Measurements from ENCODE around the gene ODAM. TPM values are rescaled to one million over a fixed set of nuclear protein-coding genes. Genes with fewer than 3 reads are reported as not detected.
"Not testable (repeated sequence)": the region's sequence is repeated elsewhere in the genome, so short reads cannot be mapped to it uniquely, and the experiment has no call there.

ODAM gene
- total RNA-seq, 1 experiment from 2014 or later = not detected

- CTCF ChIA-PET = no interaction called here
- DNase-seq (ENCODE audit: low read depth, low spot score) (no peak), ATAC-seq (no peak)
- Histone ChIP-seq H3K36me3 (ENCODE audit: control insufficient read depth, insufficient read depth, low read length) (no peaks in the 10 kb centered on the region; the same call in 1 of the 2 replicates), H3K4me3 (ENCODE audit: low read depth in 2 of 2, low read length in 2 of 2) (no peak overlapping the region), H3K4me1 (ENCODE audit: control insufficient read depth, insufficient read depth, low read length) (no peaks in the 10 kb centered on the region), H3K9me3 (ENCODE audit: control insufficient read depth, insufficient read depth, low read depth, low read length) (no peaks in the 10 kb centered on the region), H3K27me3 (ENCODE audit: control insufficient read depth, insufficient read depth, low read length) (no peaks in the 10 kb centered on the region), H3K27ac (ENCODE audit: low read length) (no peak overlapping the region)
- TF ChIP-seq REST (IDR thresholded peaks at IDR 0.05; ENCODE audit: insufficient read depth in 1 of 2, low read depth in 2 of 2, low read length in 1 of 2) (no peak), TCF7L2 (IDR thresholded peaks at IDR 0.05; ENCODE audit: low read depth, low read length) (no peak), SIN3A (IDR thresholded peaks at IDR 0.05; ENCODE audit: borderline replicate concordance, insufficient read depth, low read depth, low read length) (no peak), CTCF (IDR thresholded peaks at IDR 0.05) (no peak), POLR2AphosphoS5 (IDR thresholded peaks at IDR 0.05; ENCODE audit: low read depth, low read length) (no peak)
- intact Hi-C loops (cut with micrococcal nuclease; ENCODE audit: unreplicated experiment) = no loop called here
- in situ Hi-C loops (cut with HindIII; ENCODE audit: low pct_unique_long_range_greater_than_20kb, low sequenced_read_pairs) = no loop called here
- BruUV-seq (replicated peaks) = no TSS peak
- POLR2A ChIA-PET = no interaction called here
These were observed 2.3 kb downstream of the ODAM start for GRCh38 chr4:70197842-70198241.

GRCh38 chr4:70203601-70204000, 8.1 kb downstream of the ODAM start:
- DNase-seq (ENCODE audit: low read depth, low spot score) (no peak), ATAC-seq (no peak)
- ChIA-PET CTCF (no interaction called here), POLR2A (no interaction called here)
- in situ Hi-C loops (cut with HindIII; ENCODE audit: low pct_unique_long_range_greater_than_20kb, low sequenced_read_pairs) = no loop called here
- Histone ChIP-seq H3K36me3 (ENCODE audit: control insufficient read depth, insufficient read depth, low read length) (no peaks in the 10 kb centered on the region), H3K9me3 (ENCODE audit: control insufficient read depth, insufficient read depth, low read depth, low read length) (no peaks in the 10 kb centered on the region), H3K27me3 (ENCODE audit: control insufficient read depth, insufficient read depth, low read length) (no peaks in the 10 kb centered on the region), H3K4me3 (ENCODE audit: low read depth in 2 of 2, low read length in 2 of 2) (no peak overlapping the region), H3K27ac (ENCODE audit: low read length) (no peak overlapping the region), H3K4me1 (ENCODE audit: control insufficient read depth, insufficient read depth, low read length) (no peaks in the 10 kb centered on the region)
- no TSS peak for BruUV-seq (replicated peaks)
- intact Hi-C loops (cut with micrococcal nuclease; ENCODE audit: unreplicated experiment) = no loop called here
- TF ChIP-seq CTCF (IDR thresholded peaks at IDR 0.05) = no peak
- TF ChIP-seq POLR2AphosphoS5 (IDR thresholded peaks at IDR 0.05; ENCODE audit: low read depth, low read length) = no peak
- no peak for TF ChIP-seq TCF7L2 (IDR thresholded peaks at IDR 0.05; ENCODE audit: low read depth, low read length)
- TF ChIP-seq REST (IDR thresholded peaks at IDR 0.05; ENCODE audit: insufficient read depth in 1 of 2, low read depth in 2 of 2, low read length in 1 of 2) = no peak
- no peak for TF ChIP-seq SIN3A (IDR thresholded peaks at IDR 0.05; ENCODE audit: borderline replicate concordance, insufficient read depth, low read depth, low read length)

- in situ Hi-C loops (cut with HindIII; ENCODE audit: low pct_unique_long_range_greater_than_20kb, low sequenced_read_pairs); BruUV-seq (replicated peaks); POLR2A ChIA-PET: not testable (repeated sequence)
These were observed 17.2 kb downstream of the ODAM start for GRCh38 chr4:70212752-70213151.

GRCh38 chr4:70216109-70216508, 20.6 kb downstream of the ODAM start:
- in situ Hi-C loops (cut with HindIII; ENCODE audit: low pct_unique_long_range_greater_than_20kb, low sequenced_read_pairs); H3K4me1 ChIP-seq (ENCODE audit: control insufficient read depth, insufficient read depth, low read length); CTCF ChIA-PET; ATAC-seq; intact Hi-C loops (cut with micrococcal nuclease; ENCODE audit: unreplicated experiment); DNase-seq (ENCODE audit: low read depth, low spot score); POLR2A ChIA-PET; BruUV-seq (replicated peaks); H3K27ac ChIP-seq (ENCODE audit: low read length); H3K36me3 ChIP-seq (ENCODE audit: control insufficient read depth, insufficient read depth, low read length); H3K27me3 ChIP-seq (ENCODE audit: control insufficient read depth, insufficient read depth, low read length); H3K9me3 ChIP-seq (ENCODE audit: control insufficient read depth, insufficient read depth, low read depth, low read length); H3K4me3 ChIP-seq (ENCODE audit: low read depth in 2 of 2, low read length in 2 of 2): not testable (repeated sequence)

More at GRCh38 chr4:70212752-70213151, 17.2 kb downstream of the ODAM start:
- intact Hi-C loops (cut with micrococcal nuclease; ENCODE audit: unreplicated experiment); H3K27ac ChIP-seq (ENCODE audit: low read length); H3K27me3 ChIP-seq (ENCODE audit: control insufficient read depth, insufficient read depth, low read length); DNase-seq (ENCODE audit: low read depth, low spot score); CTCF ChIA-PET; H3K4me1 ChIP-seq (ENCODE audit: control insufficient read depth, insufficient read depth, low read length); H3K4me3 ChIP-seq (ENCODE audit: low read depth in 2 of 2, low read length in 2 of 2); ATAC-seq; H3K36me3 ChIP-seq (ENCODE audit: control insufficient read depth, insufficient read depth, low read length); H3K9me3 ChIP-seq (ENCODE audit: control insufficient read depth, insufficient read depth, low read depth, low read length): not testable (repeated sequence)

Measured in Panc1 (cell line).